Loucy (cell line): ENCODE results near the gene DHX40.
"Not testable (repeated sequence)": the region's sequence is repeated elsewhere in the genome, so short reads cannot be mapped to it uniquely, and the experiment has no call there.

Source experiments
- H2AFZ ChIP-seq: fragments of 200-600 bp; sonication (generic); 2 replicates; pipeline ENCODE4 v1.6.0; 2016; ENCODE audit warnings: antibody characterized with exemption, mild to moderate bottlenecking, low read length, moderate library complexity
- H3F3A ChIP-seq: fragments of 200-600 bp; 2 replicates; pipeline ENCODE4 v1.6.0; 2016; ENCODE audit warnings: antibody characterized with exemption, low read depth, mild to moderate bottlenecking
- H3K27me3 ChIP-seq: fragments of 200-600 bp; sonication (generic); 2 replicates; pipeline ENCODE4 v1.6.1; 2014; ENCODE audit warnings: low read length, mild to moderate bottlenecking; ENCODE audit not compliant: insufficient read depth, poor library complexity, severe bottlenecking
- H3K36me3 ChIP-seq: fragments of 200-600 bp; sonication (generic); 2 replicates; pipeline ENCODE4 v1.6.1; 2016; ENCODE audit warnings: low read length; ENCODE audit not compliant: insufficient read depth
- H3K4me1 ChIP-seq: fragments of 200-600 bp; sonication (generic); 2 replicates; pipeline ENCODE4 v1.5.1; 2014; ENCODE audit warnings: low read length, mild to moderate bottlenecking; ENCODE audit not compliant: insufficient read depth, poor library complexity, severe bottlenecking
- H3K4me2 ChIP-seq: fragments of 200-600 bp; sonication (generic); 2 replicates; pipeline ENCODE4 v1.6.0; 2014; ENCODE audit warnings: antibody characterized with exemption, low read length, low read depth, mild to moderate bottlenecking; ENCODE audit not compliant: poor library complexity, severe bottlenecking
- H3K4me3 ChIP-seq: fragments of 200-600 bp; sonication (generic); 2 replicates; pipeline ENCODE4 v1.5.1; 2014; ENCODE audit warnings: low read length, mild to moderate bottlenecking, mixed read lengths; ENCODE audit not compliant: poor library complexity, severe bottlenecking
- H3K79me2 ChIP-seq: fragments of 200-600 bp; sonication (generic); 2 replicates; pipeline ENCODE4 v1.6.1; 2014; ENCODE audit warnings: low read length; ENCODE audit not compliant: insufficient read depth
- H3K9ac ChIP-seq: fragments of 200-600 bp; sonication (generic); 2 replicates; pipeline ENCODE4 v1.6.0; 2014; ENCODE audit warnings: mild to moderate bottlenecking, low read depth, low read length, moderate library complexity; ENCODE audit not compliant: poor library complexity, severe bottlenecking
- H3K9me2 ChIP-seq: fragments of 200-600 bp; sonication (generic); replicated peaks from 2 replicates; pipeline ENCODE4 v1.6.1; 2016; ENCODE audit warnings: low read depth, low read length, mixed read lengths
- H3K9me3 ChIP-seq: fragments of 200-600 bp; sonication (generic); 2 replicates; pipeline ENCODE4 v1.6.1; 2014; ENCODE audit warnings: mild to moderate bottlenecking, antibody characterized with exemption, low read length, low read depth; ENCODE audit not compliant: insufficient read depth
- H4K20me1 ChIP-seq: fragments of 200-600 bp; sonication (generic); 2 replicates; pipeline ENCODE4 v1.6.0; 2014; ENCODE audit warnings: antibody characterized with exemption, low read length, mild to moderate bottlenecking; ENCODE audit not compliant: insufficient read depth, poor library complexity, severe bottlenecking
- CTCF ChIP-seq: fragments of 200-600 bp; sonication (generic); conservative IDR thresholded peaks from 2 replicates; pipeline ENCODE4 v1.5.1; 2014; ENCODE audit warnings: mild to moderate bottlenecking, antibody characterized with exemption, low read length
- EZH2phosphoT487 ChIP-seq: fragments of 200-600 bp; IDR thresholded peaks from 2 replicates; pipeline ENCODE4 v1.6.1; 2018; ENCODE audit warnings: antibody characterized with exemption, mild to moderate bottlenecking, moderate library complexity, borderline replicate concordance

Gene DHX40

GRCh38 chr17:59558953-59559352 is 6.5 kb upstream of the DHX40 start:
- Histone ChIP-seq H4K20me1 (no peaks in the 10 kb centered on the region), H3F3A (no peaks in the 10 kb centered on the region), H3K9me2 (no peaks in the 10 kb centered on the region), H3K4me2 (no peak overlapping the region), H2AFZ (no peak overlapping the region), H3K79me2 (no peaks in the 10 kb centered on the region), H3K4me3 (no peak overlapping the region), H3K9ac (no peak overlapping the region), H3K36me3 (no peaks in the 10 kb centered on the region), H3K9me3 (no peaks in the 10 kb centered on the region), H3K27me3 (no peaks in the 10 kb centered on the region), H3K4me1 (no peaks in the 10 kb centered on the region)
- TF ChIP-seq EZH2phosphoT487: no peak
- TF ChIP-seq CTCF: peak; percentile 45

DNA sequence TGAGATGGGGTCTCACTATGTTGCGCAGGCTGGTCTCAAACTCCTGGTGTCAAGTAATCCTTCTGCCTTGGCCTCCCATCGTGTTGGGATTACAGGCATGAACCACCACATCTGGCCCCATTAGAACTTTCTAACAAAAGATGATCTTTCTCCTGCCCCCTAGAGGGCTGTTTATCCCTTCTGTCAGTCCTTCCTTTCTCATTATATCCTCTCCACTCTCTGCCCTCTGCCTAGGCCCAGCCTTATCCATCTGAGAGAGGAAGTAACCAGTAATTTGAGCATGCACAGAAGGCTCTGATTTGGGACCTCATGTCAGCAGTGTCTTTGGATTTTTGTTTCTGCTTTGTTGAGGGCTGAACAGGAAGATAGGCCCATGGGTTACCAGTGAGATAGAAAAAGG is 4.4 kb upstream of the DHX40 start:
- TF ChIP-seq CTCF: peak; percentile 64
- TF ChIP-seq EZH2phosphoT487: no peak
- no peaks in the 10 kb centered on the region for H3K9me2 ChIP-seq
- H4K20me1 ChIP-seq: no peaks in the 10 kb centered on the region
- no peak overlapping the region for H3K4me2 ChIP-seq
- H2AFZ ChIP-seq: peak overlapping the region; percentile 86
- H3K9ac ChIP-seq: no peak overlapping the region
- H3F3A ChIP-seq: no peaks in the 10 kb centered on the region
- H3K36me3 ChIP-seq: no peaks in the 10 kb centered on the region
- peaks cover 7% of the 10 kb centered on the region for H3K79me2 ChIP-seq
- H3K27me3 ChIP-seq: no peaks in the 10 kb centered on the region
- H3K4me3 ChIP-seq: no peak overlapping the region
- H3K4me1 ChIP-seq: peaks cover 8% of the 10 kb centered on the region
- no peaks in the 10 kb centered on the region for H3K9me3 ChIP-seq

GRCh38 chr17:59565959-59566324 is 532 bp downstream of the DHX40 start:
- TF ChIP-seq CTCF: no peak
- TF ChIP-seq EZH2phosphoT487: no peak
- H3F3A ChIP-seq: no peaks in the 10 kb centered on the region
- peak overlapping the region; percentile 74 for H3K9ac ChIP-seq
- H4K20me1 ChIP-seq: peaks cover 2% of the 10 kb centered on the region
- H3K4me2 ChIP-seq: peak overlapping the region; percentile 95
- H3K36me3 ChIP-seq: no peaks in the 10 kb centered on the region
- H3K9me2 ChIP-seq: no peaks in the 10 kb centered on the region
- peak overlapping the region; percentile 100 for H2AFZ ChIP-seq
- H3K79me2 ChIP-seq: peaks cover 22% of the 10 kb centered on the region
- H3K4me1 ChIP-seq: peaks cover 19% of the 10 kb centered on the region
- peak overlapping the region; percentile 100 for H3K4me3 ChIP-seq
- H3K9me3 ChIP-seq: no peaks in the 10 kb centered on the region
- H3K27me3 ChIP-seq: no peaks in the 10 kb centered on the region

DNA sequence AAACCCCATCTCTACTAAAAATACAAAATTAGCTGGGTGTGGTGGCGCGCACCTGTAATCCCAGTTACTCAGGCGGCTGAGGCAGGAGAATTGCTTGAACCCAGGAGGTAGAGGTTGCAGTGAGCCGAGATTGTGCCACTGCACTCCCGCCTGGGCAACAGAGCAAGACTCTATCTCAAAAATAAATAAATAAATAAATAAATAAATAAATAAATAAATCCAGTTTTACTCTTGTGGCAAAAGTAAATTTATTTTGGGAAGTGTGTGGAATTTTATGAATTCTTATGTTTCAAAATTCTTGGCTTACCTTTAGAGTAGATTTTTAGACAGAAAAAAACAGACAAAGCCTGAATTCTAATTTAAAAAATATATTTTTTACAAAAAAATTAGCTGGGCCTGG is 3.7 kb downstream of the DHX40 start:
- H3K9me3 ChIP-seq, H3K4me2 ChIP-seq, H3K36me3 ChIP-seq, H4K20me1 ChIP-seq, H3K9me2 ChIP-seq, H3K27me3 ChIP-seq, H3K4me3 ChIP-seq, H3K9ac ChIP-seq, H3F3A ChIP-seq, H2AFZ ChIP-seq: not testable (repeated sequence)
- H3K4me1 ChIP-seq: peaks cover 19% of the 10 kb centered on the region
- H3K79me2 ChIP-seq: peaks cover 22% of the 10 kb centered on the region
